Mammary epithelial cell (primary cell): ENCODE results near the gene EWSR1.

Experiments
- CTCF ChIP-seq, 2 donors: IDR thresholded peaks in 1 of 2; conservative IDR thresholded peaks in 1 of 2; 2 replicates each; pipeline ENCODE4 v1.5.1; 2011 to 2012; ENCODE audit warnings: inconsistent platforms in 2 of 2, low read length in 2 of 2, mild to moderate bottlenecking in 2 of 2, control low read depth in 1 of 2, low read depth in 1 of 2; ENCODE audit not compliant: insufficient read depth in 1 of 2; ENCODE audit errors: extremely low read depth in 1 of 2
- EZH2 ChIP-seq: IDR thresholded peaks from 2 replicates; pipeline ENCODE4 v1.6.1; 2012; ENCODE audit warnings: low read length, inconsistent platforms, borderline replicate concordance

- TF ChIP-seq CTCF (conservative IDR thresholded peaks at IDR 0.05 in 1 of 2, IDR thresholded peaks at IDR 0.05 in 1 of 2; ENCODE audit: extremely low read depth in 1 of 2, insufficient read depth in 1 of 2, low read depth in 1 of 2, low read length in 2 of 2) (peak; percentile 31 to 67), EZH2 (no peak)
Observed at GRCh38 chr22:29306175-29306834, 38.2 kb downstream of the EWSR1 start, which contains the start of gene GAS2L1.
